ENCODE results near the gene ZRANB1.

Gene ZRANB1

DNA sequence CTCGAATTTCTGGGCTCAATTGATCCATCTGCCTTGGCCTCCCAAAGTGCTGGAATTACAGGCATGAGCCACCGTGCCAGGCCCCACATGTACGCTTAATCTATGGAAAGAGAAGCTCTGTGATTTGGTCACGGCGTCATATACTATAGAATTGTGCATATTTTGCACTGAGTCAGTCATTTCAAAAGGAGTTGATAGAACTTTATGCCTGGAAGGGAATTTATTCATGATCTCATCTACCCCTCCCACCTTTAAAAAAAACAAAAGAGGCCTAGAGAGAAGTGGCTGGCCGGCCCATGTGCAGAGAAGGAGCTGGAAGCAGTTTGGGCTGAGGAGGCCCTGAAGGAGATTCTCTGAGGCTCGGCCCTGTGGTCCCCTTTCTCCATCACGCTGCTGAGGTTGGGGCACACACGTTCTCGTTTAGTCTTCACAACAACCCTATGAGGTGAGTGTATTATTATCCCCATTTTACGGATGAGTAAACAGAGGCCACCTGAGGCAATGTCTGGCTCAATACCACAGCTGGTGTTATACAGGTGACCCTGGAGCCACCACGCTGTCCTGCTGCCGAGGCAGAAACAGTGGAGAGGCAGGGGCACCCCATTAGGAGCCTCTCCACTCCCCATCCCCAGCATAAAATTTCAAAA is 47.2 kb upstream of the ZRANB1 start:
- no peak for TF ChIP-seq ZFP30 (CRISPR knock-in tag; IDR thresholded peaks at IDR 0.05)
- TF ChIP-seq OSR1 (CRISPR knock-in tag; IDR thresholded peaks at IDR 0.05) = no peak
- no peak for TF ChIP-seq PPARA (CRISPR knock-in tag; IDR thresholded peaks at IDR 0.05; ENCODE audit: borderline replicate concordance)
- TF ChIP-seq GLIS3 (CRISPR knock-in tag; IDR thresholded peaks at IDR 0.05) = no peak
- TF ChIP-seq TCF4 (CRISPR knock-in tag; IDR thresholded peaks at IDR 0.05; ENCODE audit: borderline replicate concordance) = no peak
- TF ChIP-seq ZNF70 (CRISPR knock-in tag; IDR thresholded peaks at IDR 0.05) = no peak
- no peak for TF ChIP-seq PATZ1 (CRISPR knock-in tag; IDR thresholded peaks at IDR 0.05; ENCODE audit: borderline replicate concordance)
- TF ChIP-seq ESRRG (CRISPR knock-in tag; IDR thresholded peaks at IDR 0.05) = no peak
- no peak for TF ChIP-seq ISL1 (CRISPR knock-in tag; IDR thresholded peaks at IDR 0.05)
- no peak for TF ChIP-seq ARNTL (CRISPR knock-in tag; IDR thresholded peaks at IDR 0.05; ENCODE audit: borderline replicate concordance, low read depth)
- ATAC-seq = no peak

DNA sequence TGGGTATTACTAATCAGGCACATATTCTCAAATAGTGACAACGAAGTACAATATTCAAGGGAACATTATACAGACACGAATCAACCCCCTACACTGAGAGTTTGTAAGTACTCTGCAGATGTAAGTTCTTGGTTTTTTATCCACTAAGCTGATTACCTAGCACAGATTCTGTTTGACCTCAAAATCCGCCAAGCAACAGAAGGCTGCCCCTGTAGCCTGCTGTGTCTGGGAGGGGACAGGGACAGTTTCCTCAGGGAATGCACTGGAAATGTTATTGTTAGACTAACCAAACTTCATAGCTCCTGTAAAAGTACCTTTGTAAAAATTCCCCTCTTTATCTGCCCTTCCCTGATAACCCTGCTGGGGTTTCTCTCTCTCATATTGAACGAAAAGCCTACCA is 45.2 kb upstream of the ZRANB1 start:
- no peak for ATAC-seq
- TF ChIP-seq ZFP30 (CRISPR knock-in tag; IDR thresholded peaks at IDR 0.05) (no peak), TSHZ2 (CRISPR knock-in tag; IDR thresholded peaks at IDR 0.05) (no peak), ZNF565 (CRISPR knock-in tag; conservative IDR thresholded peaks at IDR 0.05; ENCODE audit: low read depth) (no peak), ZC3H10 (CRISPR knock-in tag; IDR thresholded peaks at IDR 0.05) (no peak), SNAI2 (CRISPR knock-in tag; IDR thresholded peaks at IDR 0.05) (no peak), ZNF8 (CRISPR knock-in tag; IDR thresholded peaks at IDR 0.05) (no peak), OSR1 (CRISPR knock-in tag; IDR thresholded peaks at IDR 0.05) (no peak), GLIS3 (CRISPR knock-in tag; IDR thresholded peaks at IDR 0.05) (no peak), PATZ1 (CRISPR knock-in tag; IDR thresholded peaks at IDR 0.05; ENCODE audit: borderline replicate concordance) (no peak)
- TF ChIP-seq, protein P1, sequence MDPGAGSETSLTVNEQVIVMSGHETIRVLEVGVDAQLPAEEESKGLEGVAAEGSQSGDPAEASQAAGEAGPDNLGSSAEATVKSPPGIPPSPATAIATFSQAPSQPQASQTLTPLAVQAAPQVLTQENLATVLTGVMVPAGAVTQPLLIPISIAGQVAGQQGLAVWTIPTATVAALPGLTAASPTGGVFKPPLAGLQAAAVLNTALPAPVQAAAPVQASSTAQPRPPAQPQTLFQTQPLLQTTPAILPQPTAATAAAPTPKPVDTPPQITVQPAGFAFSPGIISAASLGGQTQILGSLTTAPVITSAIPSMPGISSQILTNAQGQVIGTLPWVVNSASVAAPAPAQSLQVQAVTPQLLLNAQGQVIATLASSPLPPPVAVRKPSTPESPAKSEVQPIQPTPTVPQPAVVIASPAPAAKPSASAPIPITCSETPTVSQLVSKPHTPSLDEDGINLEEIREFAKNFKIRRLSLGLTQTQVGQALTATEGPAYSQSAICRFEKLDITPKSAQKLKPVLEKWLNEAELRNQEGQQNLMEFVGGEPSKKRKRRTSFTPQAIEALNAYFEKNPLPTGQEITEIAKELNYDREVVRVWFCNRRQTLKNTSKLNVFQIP (CRISPR knock-in tag; IDR thresholded peaks at IDR 0.05; ENCODE audit: borderline replicate concordance, low read depth) = no peak

DNA sequence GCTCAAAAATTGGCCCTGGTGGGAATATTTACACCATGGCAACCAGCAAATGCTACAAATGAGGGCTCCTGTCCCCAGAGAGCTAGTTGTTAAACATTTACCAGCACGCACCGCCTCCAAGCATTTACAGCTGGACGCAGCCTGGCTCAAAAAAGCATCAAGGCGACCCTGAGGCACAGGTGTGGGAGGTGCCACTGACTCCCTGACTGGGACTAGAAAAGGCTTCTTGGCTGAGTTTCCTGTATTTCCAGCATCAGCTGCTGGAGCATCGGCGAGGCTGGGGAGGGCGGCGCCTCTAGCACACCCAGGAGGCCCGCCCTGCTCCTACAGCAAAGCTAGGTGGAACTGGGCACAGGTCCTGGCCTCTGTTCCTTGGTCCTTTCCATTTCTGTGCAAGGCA is 43.5 kb upstream of the ZRANB1 start:
- TF ChIP-seq ARNTL (CRISPR knock-in tag; IDR thresholded peaks at IDR 0.05; ENCODE audit: borderline replicate concordance, low read depth) (no peak), ZNF565 (CRISPR knock-in tag; conservative IDR thresholded peaks at IDR 0.05; ENCODE audit: low read depth) (no peak), CREB5 (CRISPR knock-in tag; IDR thresholded peaks at IDR 0.05; ENCODE audit: low read depth) (no peak), ZC3H10 (CRISPR knock-in tag; IDR thresholded peaks at IDR 0.05) (no peak), SNAI2 (CRISPR knock-in tag; IDR thresholded peaks at IDR 0.05) (no peak), ZNF8 (CRISPR knock-in tag; IDR thresholded peaks at IDR 0.05) (no peak), TOX (CRISPR knock-in tag; IDR thresholded peaks at IDR 0.05; ENCODE audit: borderline replicate concordance) (no peak)
- ATAC-seq = no peak

Measured in SK-N-SH treated with all-trans-retinoic acid at 6 μM for 48 hours (cell line).